Measurements from ENCODE around the gene CISH.

- TF ChIP-seq EZH2 (IDR thresholded peaks at IDR 0.05) (no peak), POLR2AphosphoS5 (IDR thresholded peaks at IDR 0.05; ENCODE audit: borderline replicate concordance, low read depth, low read length) (no peak)
Measured at GRCh38 chr3:50625231-50626182, 13.9 kb upstream of the CISH start.

All from SK-N-MC (cell line).